Chondrocyte (in vitro differentiated cells): Measurements from ENCODE around the gene CREB5. TPM values are rescaled to one million over a fixed set of nuclear protein-coding genes. Genes with fewer than 3 reads are reported as not detected.

Source experiments
- DNase-seq: peaks from one replicate; pipeline ENCODE4 v3.0.0; 2021; ENCODE audit warnings: mixed read lengths, low spot score
- H3K27ac Mint-ChIP-seq: one replicate; pipeline ENCODE4 v1.8.0; 2021; ENCODE audit warnings: mild to moderate bottlenecking, moderate library complexity, mixed read lengths; ENCODE audit not compliant: unreplicated experiment
- H3K27me3 Mint-ChIP-seq: 2 replicates; pipeline ENCODE4 v1.8.0; 2021; ENCODE audit warnings: low read depth, mixed read lengths
- H3K36me3 Mint-ChIP-seq: 2 replicates; pipeline ENCODE4 v1.8.0; 2021; ENCODE audit warnings: low read depth, mixed read lengths
- H3K4me1 Mint-ChIP-seq: 2 replicates; pipeline ENCODE4 v1.8.0; 2021; ENCODE audit warnings: low read depth, mild to moderate bottlenecking, mixed read lengths
- H3K4me3 Mint-ChIP-seq: one replicate; pipeline ENCODE4 v1.8.0; 2021; ENCODE audit warnings: mild to moderate bottlenecking, moderate library complexity, mixed read lengths; ENCODE audit not compliant: unreplicated experiment
- H3K9me3 Mint-ChIP-seq: 2 replicates; pipeline ENCODE4 v1.8.0; 2021; ENCODE audit warnings: low read depth, mixed read lengths
- total RNA-seq: library from RNA; stranded (reverse); gene quantifications from 3 replicates; pipeline ENCODE4 v1.2.1, GENCODE V29; 2021
- TF ChIP-seq, protein P1 (sequence below): fragments of 200-600 bp; sonication (generic); IDR thresholded peaks from 2 replicates; pipeline ENCODE4 v1.5.0; 2021; ENCODE audit warnings: antibody characterized with exemption, mild to moderate bottlenecking, moderate library complexity

The CREB5 gene
- total RNA-seq, 1 donor from 2014 or later = 8.2 TPM

DNA sequence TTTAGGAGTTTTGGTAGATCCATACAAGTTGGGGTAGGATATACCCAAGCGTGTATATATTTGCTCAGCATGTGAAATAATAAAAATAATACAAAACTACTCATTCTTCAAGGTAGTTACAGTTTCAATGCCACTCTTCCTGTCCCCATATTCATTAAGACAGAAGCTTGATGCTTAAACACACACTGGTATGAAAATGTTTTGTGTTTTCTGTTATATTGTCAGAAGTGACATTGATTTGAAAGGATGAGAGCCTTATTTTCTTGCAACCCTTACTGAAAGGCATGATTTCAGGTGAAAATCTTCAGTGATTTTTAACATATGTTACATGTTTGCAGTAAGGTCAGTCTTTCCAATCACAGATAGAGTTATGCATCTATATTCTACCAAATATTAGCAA lies 312.2 kb downstream of the CREB5 start:
- no peak overlapping the region for H3K27ac Mint-ChIP-seq
- H3K9me3 Mint-ChIP-seq = no peaks in the 10 kb centered on the region
- H3K27me3 Mint-ChIP-seq = no peaks in the 10 kb centered on the region
- peaks cover 15% of the 10 kb centered on the region for H3K4me1 Mint-ChIP-seq
- TF ChIP-seq, protein P1, sequence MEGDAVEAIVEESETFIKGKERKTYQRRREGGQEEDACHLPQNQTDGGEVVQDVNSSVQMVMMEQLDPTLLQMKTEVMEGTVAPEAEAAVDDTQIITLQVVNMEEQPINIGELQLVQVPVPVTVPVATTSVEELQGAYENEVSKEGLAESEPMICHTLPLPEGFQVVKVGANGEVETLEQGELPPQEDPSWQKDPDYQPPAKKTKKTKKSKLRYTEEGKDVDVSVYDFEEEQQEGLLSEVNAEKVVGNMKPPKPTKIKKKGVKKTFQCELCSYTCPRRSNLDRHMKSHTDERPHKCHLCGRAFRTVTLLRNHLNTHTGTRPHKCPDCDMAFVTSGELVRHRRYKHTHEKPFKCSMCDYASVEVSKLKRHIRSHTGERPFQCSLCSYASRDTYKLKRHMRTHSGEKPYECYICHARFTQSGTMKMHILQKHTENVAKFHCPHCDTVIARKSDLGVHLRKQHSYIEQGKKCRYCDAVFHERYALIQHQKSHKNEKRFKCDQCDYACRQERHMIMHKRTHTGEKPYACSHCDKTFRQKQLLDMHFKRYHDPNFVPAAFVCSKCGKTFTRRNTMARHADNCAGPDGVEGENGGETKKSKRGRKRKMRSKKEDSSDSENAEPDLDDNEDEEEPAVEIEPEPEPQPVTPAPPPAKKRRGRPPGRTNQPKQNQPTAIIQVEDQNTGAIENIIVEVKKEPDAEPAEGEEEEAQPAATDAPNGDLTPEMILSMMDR = no peak
- peaks cover 9% of the 10 kb centered on the region for H3K36me3 Mint-ChIP-seq
- no peak for DNase-seq
- no peak overlapping the region for H3K4me3 Mint-ChIP-seq

DNA sequence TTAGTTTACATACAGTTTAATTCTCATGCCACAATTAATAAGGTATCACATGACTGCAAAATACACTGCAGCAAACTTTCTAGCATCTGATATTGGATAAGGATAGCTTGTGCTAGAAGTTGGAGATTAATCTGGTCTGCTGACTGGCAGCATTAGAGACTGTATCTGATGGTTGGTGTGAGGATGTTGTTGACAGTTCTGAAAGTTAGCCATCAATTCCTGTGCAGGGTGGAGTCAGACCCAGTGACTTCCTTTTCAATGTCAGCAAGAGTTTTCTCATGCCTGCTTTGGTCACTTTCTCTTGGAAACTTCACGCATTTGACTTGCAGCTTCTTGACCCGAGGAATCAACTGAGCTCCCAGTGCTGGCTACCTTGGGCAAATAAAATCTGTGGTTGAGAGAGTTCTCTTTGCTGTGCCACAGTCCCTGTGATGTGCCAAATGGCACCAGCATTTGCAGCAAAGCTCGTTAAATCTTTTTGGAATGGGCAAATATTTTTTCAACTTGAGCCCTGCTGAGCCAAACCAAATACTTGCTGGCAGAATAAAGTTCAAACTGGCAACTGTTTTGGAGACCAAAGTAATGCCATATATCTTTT lies 312.8 kb downstream of the CREB5 start:
- Mint-ChIP-seq H3K4me1 (peaks cover 15% of the 10 kb centered on the region), H3K4me3 (no peak overlapping the region), H3K9me3 (no peaks in the 10 kb centered on the region), H3K27ac (no peak overlapping the region), H3K27me3 (no peaks in the 10 kb centered on the region), H3K36me3 (peaks cover 8% of the 10 kb centered on the region)
- TF ChIP-seq, protein P1 = no peak
- no peak for DNase-seq

DNA sequence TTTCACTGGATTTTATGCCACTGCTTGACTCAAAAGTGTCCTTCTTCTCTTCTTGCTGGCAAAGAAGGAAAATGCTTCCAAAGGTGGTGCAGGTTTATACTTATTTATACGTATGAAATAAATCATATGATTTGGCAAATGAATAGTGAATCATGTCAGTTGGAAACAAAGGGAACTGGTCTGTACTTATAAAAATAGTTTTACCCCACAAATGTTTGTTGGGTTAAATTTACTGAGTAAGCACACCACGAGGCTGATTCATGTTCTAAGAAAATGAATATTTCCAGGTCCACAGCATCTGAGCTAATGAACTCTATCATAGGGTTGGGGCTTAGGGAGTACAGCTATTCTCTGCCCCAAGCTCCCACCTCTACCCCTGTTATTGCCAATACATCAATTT lies 313.6 kb downstream of the CREB5 start:
- Mint-ChIP-seq H3K27ac (no peak overlapping the region), H3K4me3 (no peak overlapping the region), H3K27me3 (no peaks in the 10 kb centered on the region), H3K9me3 (no peaks in the 10 kb centered on the region), H3K4me1 (peaks cover 15% of the 10 kb centered on the region), H3K36me3 (peaks cover 3% of the 10 kb centered on the region)
- TF ChIP-seq, protein P1 = no peak
- no peak for DNase-seq

DNA sequence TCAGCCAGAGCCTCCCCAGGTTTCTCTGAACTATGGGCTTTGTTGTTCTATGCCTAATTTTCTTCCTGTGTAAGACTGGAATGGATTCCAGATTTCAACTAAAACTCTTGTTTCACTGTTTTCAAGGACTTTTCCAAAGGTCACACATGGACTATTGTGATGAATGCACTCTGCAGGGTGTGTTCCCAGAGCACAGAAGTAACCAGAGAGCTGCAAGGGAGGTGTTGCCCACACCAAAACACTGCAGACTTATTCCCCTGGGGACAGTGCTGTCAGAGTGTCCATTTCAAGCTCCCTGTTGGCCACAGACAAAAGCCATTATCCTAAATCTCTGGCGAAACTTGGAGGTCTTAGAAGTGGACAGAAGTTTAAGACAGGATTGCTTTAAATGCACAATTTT lies 314.2 kb downstream of the CREB5 start:
- TF ChIP-seq, protein P1 = no peak
- Mint-ChIP-seq H3K9me3 (no peaks in the 10 kb centered on the region), H3K4me3 (no peak overlapping the region), H3K27ac (no peak overlapping the region), H3K36me3 (peaks cover 3% of the 10 kb centered on the region), H3K4me1 (peaks cover 15% of the 10 kb centered on the region), H3K27me3 (no peaks in the 10 kb centered on the region)
- no peak for DNase-seq

DNA sequence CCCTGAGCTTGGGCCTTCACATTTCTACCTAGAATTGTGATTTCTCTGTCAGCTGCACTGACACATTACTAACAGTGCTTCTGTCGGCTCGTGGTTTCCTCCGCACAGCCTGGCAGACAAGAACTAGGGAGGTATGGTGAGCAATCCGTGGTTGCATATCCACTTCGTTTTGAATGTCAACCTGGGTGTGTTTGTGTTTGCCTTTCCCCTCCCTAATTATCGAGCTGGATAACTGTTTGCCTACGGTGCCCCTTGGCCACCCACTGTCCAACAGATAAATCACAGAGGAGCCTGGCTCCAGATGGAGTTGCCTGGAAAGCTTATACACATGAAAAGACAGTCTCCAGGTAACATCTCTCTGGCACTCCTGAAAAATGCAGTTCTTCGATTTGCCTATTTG lies 317.0 kb downstream of the CREB5 start:
- DNase-seq = no peak
- Mint-ChIP-seq H3K9me3 (no peaks in the 10 kb centered on the region), H3K4me3 (no peak overlapping the region), H3K36me3 (peaks cover under 1% of the 10 kb centered on the region), H3K27me3 (no peaks in the 10 kb centered on the region), H3K27ac (no peak overlapping the region), H3K4me1 (peaks cover 27% of the 10 kb centered on the region)
- TF ChIP-seq, protein P1 = no peak
